K562 (cell line): ENCODE data around the gene KLHL6. TPM values are rescaled to one million over a fixed set of nuclear protein-coding genes. Genes with fewer than 3 reads are reported as not detected.

Experiments
- ATF4 ChIP-seq: fragments of 450-650 bp; formaldehyde crosslinking; IDR thresholded peaks from 2 replicates; pipeline ENCODE4 v1.4.0; 2022; ENCODE audit warnings: mild to moderate bottlenecking, moderate library complexity
- CEBPZ ChIP-seq: fragments of 150-350 bp; IDR thresholded peaks from 2 replicates; pipeline ENCODE4 v1.6.1; 2014; ENCODE audit warnings: low read depth, mild to moderate bottlenecking, low read length, borderline replicate concordance
- DEAF1 ChIP-seq: fragments of 450-650 bp; formaldehyde crosslinking; IDR thresholded peaks from 2 replicates; pipeline ENCODE4 v1.4.0; 2020; ENCODE audit warnings: mild to moderate bottlenecking, moderate library complexity
- ELF4 ChIP-seq: fragments of 450-650 bp; formaldehyde crosslinking; IDR thresholded peaks from 2 replicates; pipeline ENCODE4 v1.4.0; 2022; ENCODE audit warnings: missing genetic modification characterization
- ESRRA ChIP-seq: fragments of 450-650 bp; IDR thresholded peaks from 2 replicates; pipeline ENCODE4 v1.6.1; 2014; ENCODE audit warnings: low read depth, mild to moderate bottlenecking, moderate library complexity, borderline replicate concordance
- EWSR1 ChIP-seq: fragments of 450-650 bp; IDR thresholded peaks from 2 replicates; pipeline ENCODE4 v1.6.1; 2018; ENCODE audit warnings: borderline replicate concordance, mild to moderate bottlenecking, low read depth, moderate library complexity; ENCODE audit not compliant: partially characterized antibody
- MEF2D ChIP-seq: conservative IDR thresholded peaks from 2 replicates; pipeline ENCODE4 v1.6.1; 2016; ENCODE audit warnings: low read depth, missing genetic modification characterization, missing compliant biosample characterization
- NCOA2 ChIP-seq, 2 experiments: fragments of 450-650 bp; IDR thresholded peaks; 2 replicates each; pipeline ENCODE4 v1.6.1; 2018; ENCODE audit warnings: mild to moderate bottlenecking in 2 of 2, moderate library complexity in 1 of 2; ENCODE audit not compliant: partially characterized antibody in 2 of 2
- NFE2L1 ChIP-seq: fragments of 450-650 bp; IDR thresholded peaks from 2 replicates; pipeline ENCODE4 v1.6.1; 2016; ENCODE audit warnings: missing genetic modification characterization, low read depth, mild to moderate bottlenecking, missing compliant biosample characterization, moderate library complexity, borderline replicate concordance
- NUFIP1 ChIP-seq: fragments of 450-650 bp; IDR thresholded peaks from 2 replicates; pipeline ENCODE4 v1.6.1; 2018; ENCODE audit not compliant: partially characterized antibody
- ZBTB2 ChIP-seq: fragments of 450-650 bp; IDR thresholded peaks from 2 replicates; pipeline ENCODE4 v1.6.1; 2016; ENCODE audit warnings: antibody characterized with exemption
- ZBTB43 ChIP-seq: sonication (generic); formaldehyde crosslinking; IDR thresholded peaks from 2 replicates; pipeline ENCODE4 v1.8.0; 2023; ENCODE audit warnings: mild to moderate bottlenecking, missing genetic modification reagents
- ZNF174 ChIP-seq: fragments of 250-450 bp; sonication (Bioruptor Pico); IDR thresholded peaks from 2 replicates; pipeline ENCODE4 v1.4.0; 2020; ENCODE audit warnings: mild to moderate bottlenecking
- polyA plus RNA-seq, 8 experiments: library from polyadenylated mRNA; depleted of rRNA in 4 of 8; stranded (reverse) in 5 of 8; unstranded in 3 of 8; fragments of >200 nt; fragmentation: Nextera tagmentation in 2 of 8; fragmentation: Illumina TruSeq in 1 of 8; extraction: Ambion mirVana in 2 of 8; extraction: Trizol in 1 of 8; gene quantifications; 2 replicates each; pipeline versions ENCODE4 v1.2.1 to v1.2.3, GENCODE V29; 2011 to 2014; ENCODE audit warnings: inconsistent platforms in 1 of 8, missing spikeins in 1 of 8
- total RNA-seq, 7 experiments: library from RNA; depleted of rRNA in 6 of 7; stranded (reverse); fragments of >200 nt in 6 of 7; fragmentation: Illumina TruSeq in 2 of 7; extraction: Trizol in 2 of 7; gene quantifications; 2 replicates each; pipeline versions ENCODE4 v1.2.1 to v1.2.3, GENCODE V29; 2011 to 2021; ENCODE audit warnings: low replicate concordance in 1 of 7
- TF ChIP-seq, protein P1 (sequence below): fragments of 250-450 bp; sonication (Bioruptor Pico); IDR thresholded peaks from 2 replicates; pipeline ENCODE4 v1.5.0; 2021; ENCODE audit warnings: mild to moderate bottlenecking, borderline replicate concordance

Gene KLHL6
- total and polyA plus RNA-seq, 9 of the 15 experiments (the other 6 are each of a cell fraction or from before 2014, with no cell fraction given) = 0.18 to 2.1 (median 1.4) TPM

DNA sequence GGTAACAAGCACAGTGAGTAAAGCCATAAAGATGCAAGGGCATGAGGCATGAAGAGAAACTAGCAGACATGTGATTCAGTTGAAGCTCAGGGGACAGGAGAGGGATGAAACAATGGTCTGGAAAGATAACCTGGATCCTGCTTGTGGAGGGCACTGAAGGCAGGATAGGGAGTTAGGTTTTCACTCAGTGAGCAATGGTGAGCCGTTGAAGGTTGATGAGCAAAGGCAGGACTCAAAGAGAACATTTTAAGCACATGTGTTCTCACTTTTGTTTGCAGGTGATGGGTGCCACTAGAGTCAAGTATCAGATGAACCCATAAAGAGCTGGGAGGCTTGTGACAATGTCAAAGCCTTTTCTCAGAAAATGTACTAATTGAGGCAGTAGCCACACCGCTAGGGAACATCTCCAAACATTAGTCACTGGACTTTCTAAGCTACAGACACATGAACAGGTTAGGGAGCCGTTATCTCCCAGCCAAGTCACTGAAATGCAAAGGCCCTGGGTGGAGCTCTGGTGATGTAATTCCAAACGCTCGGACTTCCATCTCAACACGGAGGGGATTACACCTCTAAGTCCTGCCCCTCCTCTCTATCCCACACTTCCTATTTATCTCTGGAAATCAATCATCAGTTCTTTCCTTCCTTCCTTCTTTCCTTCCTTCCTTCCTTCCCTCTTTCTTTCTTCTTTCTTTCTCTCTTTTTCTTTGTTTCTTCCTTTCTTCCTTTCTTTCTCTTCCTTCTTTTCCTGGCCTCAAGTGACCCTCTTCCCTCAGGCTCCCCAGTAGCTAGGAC, 22.7 kb downstream of the KLHL6 start (continued):
- TF ChIP-seq ZNF174 (no peak), ELF4 (peak; percentile 94), MEF2D (tag) (0 out of 2 replicates have a peak, but pooled peaks have one; percentile 18), NFE2L1 (tag) (no peak), ESRRA (no peak), CEBPZ (no peak), NCOA2 (IDR thresholded peaks at IDR 0.05; ENCODE audit: partially characterized antibody in 2 of 2) (peak in 1 of 2 experiments; percentile 97), ATF4 (CRISPR knock-in tag) (no peak), DEAF1 (CRISPR knock-in tag) (0 out of 2 replicates have a peak, but pooled peaks have one; percentile 5), NUFIP1 (no peak), ZBTB43 (CRISPR knock-in tag) (no peak), ZBTB2 (peak; percentile 56; the same call in 1 of the 2 replicates), EWSR1 (no peak)
- TF ChIP-seq, protein P1, sequence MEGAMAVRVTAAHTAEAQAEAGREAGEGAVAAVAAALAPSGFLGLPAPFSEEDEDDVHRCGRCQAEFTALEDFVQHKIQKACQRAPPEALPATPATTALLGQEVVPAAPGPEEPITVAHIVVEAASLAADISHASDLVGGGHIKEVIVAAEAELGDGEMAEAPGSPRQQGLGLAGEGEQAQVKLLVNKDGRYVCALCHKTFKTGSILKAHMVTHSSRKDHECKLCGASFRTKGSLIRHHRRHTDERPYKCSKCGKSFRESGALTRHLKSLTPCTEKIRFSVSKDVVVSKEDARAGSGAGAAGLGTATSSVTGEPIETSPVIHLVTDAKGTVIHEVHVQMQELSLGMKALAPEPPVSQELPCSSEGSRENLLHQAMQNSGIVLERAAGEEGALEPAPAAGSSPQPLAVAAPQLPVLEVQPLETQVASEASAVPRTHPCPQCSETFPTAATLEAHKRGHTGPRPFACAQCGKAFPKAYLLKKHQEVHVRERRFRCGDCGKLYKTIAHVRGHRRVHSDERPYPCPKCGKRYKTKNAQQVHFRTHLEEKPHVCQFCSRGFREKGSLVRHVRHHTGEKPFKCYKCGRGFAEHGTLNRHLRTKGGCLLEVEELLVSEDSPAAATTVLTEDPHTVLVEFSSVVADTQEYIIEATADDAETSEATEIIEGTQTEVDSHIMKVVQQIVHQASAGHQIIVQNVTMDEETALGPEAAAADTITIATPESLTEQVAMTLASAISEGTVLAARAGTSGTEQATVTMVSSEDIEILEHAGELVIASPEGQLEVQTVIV = no peak
